ENCODE measurements around the gene CLEC9A.

Gene CLEC9A

DNA sequence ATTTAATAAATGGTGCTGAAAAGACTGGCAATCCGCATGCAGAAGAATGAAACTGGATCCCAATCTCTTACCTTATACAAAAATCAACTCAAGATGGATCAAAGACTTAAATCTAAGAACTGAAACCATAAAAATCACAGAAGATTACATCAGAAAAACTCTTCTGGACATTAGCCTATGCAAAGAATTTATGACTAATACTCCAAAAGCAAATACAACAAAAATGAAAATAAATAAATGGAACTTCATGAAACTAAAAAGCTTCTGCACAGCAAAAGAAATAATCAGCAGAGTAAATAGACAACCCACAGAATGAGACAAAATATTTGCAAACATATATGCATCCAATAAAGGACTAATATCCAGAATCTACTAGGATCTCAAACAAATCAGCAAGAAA lies 82.6 kb downstream of the CLEC9A start:
- no peak for FAIRE-seq

DNA sequence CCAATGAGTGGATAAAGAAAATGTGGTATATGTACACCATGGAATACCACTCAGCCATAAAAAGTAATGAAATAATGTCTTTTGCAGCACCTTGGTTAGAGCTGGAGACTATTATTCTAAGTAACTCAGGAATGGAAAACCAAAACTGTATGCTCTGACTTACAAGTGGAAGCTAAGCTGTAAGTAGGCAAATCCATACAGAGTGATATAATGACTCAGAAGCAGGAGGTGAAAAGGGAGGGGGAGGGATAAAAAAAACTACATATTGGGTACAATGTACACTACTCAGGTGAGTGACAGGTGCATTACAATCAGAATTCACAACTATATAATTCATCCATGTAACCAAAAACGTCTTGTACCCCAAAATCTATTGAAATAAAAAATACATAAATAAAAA lies 83.4 kb downstream of the CLEC9A start:
- no peak for FAIRE-seq

DNA sequence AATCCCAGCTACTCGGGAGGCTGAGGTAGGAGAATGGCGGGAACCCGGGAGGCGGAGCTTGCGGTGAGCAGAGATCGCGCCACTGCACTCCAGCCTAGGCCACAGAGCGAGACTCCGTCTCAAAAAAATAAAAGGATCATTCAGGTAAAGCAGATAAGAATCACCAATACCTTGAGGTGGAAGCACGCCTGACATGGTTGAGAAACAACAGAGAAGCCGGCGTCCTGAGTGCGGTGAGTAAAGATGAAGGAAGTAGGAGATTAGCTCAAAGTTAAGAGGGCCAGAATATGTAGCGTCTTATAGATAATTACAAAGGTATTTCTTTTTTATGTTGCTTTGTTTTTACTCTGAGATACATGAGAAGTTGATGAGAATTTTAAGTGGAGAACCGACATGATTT lies 84.8 kb downstream of the CLEC9A start:
- FAIRE-seq: no peak

All from TTC549 (cell line).